H1 (cell line): ENCODE data around the gene SDSL. TPM values are rescaled to one million over a fixed set of nuclear protein-coding genes. Genes with fewer than 3 reads are reported as not detected.

Source experiments
- CTCF ChIP-seq, 3 experiments: IDR thresholded peaks; 1 replicate in 2 of 3; 2 replicates in 1 of 3; pipeline versions ENCODE4 v1.5.1 to v1.6.1; 2011; ENCODE audit warnings: low read length in 3 of 3, mild to moderate bottlenecking in 3 of 3, inconsistent platforms in 2 of 3, low read depth in 1 of 3, moderate library complexity in 1 of 3; ENCODE audit not compliant: insufficient read depth in 1 of 3; ENCODE audit errors: control extremely low read depth in 1 of 3
- FOSL1 ChIP-seq: IDR thresholded peaks from 2 replicates; pipeline ENCODE4 v1.6.1; 2011; ENCODE audit warnings: mild to moderate bottlenecking, low read depth, low read length, moderate library complexity; ENCODE audit not compliant: insufficient read depth
- GTF2F1 ChIP-seq: IDR thresholded peaks from 2 replicates; pipeline ENCODE4 v1.6.1; 2012; ENCODE audit warnings: low read depth, low read length, improper control_type of control experiment, borderline replicate concordance
- HDAC6 ChIP-seq: IDR thresholded peaks from one replicate; pipeline ENCODE4 v1.7.1; 2012; ENCODE audit warnings: low read depth, mild to moderate bottlenecking, inconsistent platforms, low read length, moderate library complexity
- MAFK ChIP-seq: IDR thresholded peaks from 2 replicates; pipeline ENCODE4 v1.6.1; 2012; ENCODE audit warnings: low read depth, mild to moderate bottlenecking, improper control_type of control experiment, low read length
- SUZ12 ChIP-seq: fragments of 200-600 bp; sonication (generic); IDR thresholded peaks from 2 replicates; pipeline ENCODE4 v1.6.1; 2012; ENCODE audit warnings: mild to moderate bottlenecking, inconsistent platforms, low read length, moderate library complexity, mixed read lengths
- polyA plus RNA-seq, 7 experiments: library from polyadenylated mRNA; depleted of rRNA in 3 of 7; stranded (reverse) in 5 of 7; unstranded in 2 of 7; fragments of >200 nt in 5 of 7; fragments of 200-250 nt in 2 of 7; gene quantifications; 1 replicate in 5 of 7; 2 replicates in 1 of 7; 4 replicates in 1 of 7; pipeline versions ENCODE4 v1.2.1 to v1.2.3, GENCODE V29; 2011 to 2013; ENCODE audit warnings: missing spikeins in 2 of 7, mixed read lengths in 2 of 7
- total RNA-seq: library from RNA; stranded (reverse); fragmentation: NEBNext Ultra II Directional; extraction: Animal tissue kit (Norgen Biotek cat#: 25700); gene quantifications from 2 replicates; pipeline ENCODE4 v1.2.1, GENCODE V29; 2021

The SDSL gene
- total and polyA plus RNA-seq, 2 of the 8 experiments (the other 6 are each of a cell fraction or from before 2014, with no cell fraction given), result 0.69 to 1.3 TPM

- no peak for TF ChIP-seq CTCF (IDR thresholded peaks at IDR 0.05; ENCODE audit: control extremely low read depth in 1 of 3, insufficient read depth in 1 of 3, low read depth in 1 of 3, low read length in 3 of 3)
- no peak for TF ChIP-seq GTF2F1
- TF ChIP-seq SUZ12, result no peak
- no peak for TF ChIP-seq MAFK
- no peak for TF ChIP-seq HDAC6
- TF ChIP-seq FOSL1, result no peak
- TF ChIP-seq, all 59 proteins: peak for 0
Observed at GRCh38 chr12:113398346-113399290, 23.6 kb upstream of the SDSL start (continued).
